ENCODE data around the gene KPTN. TPM values are rescaled to one million over a fixed set of nuclear protein-coding genes. Genes with fewer than 3 reads are reported as not detected.
"Not testable (repeated sequence)": the region's sequence is repeated elsewhere in the genome, so short reads cannot be mapped to it uniquely, and the experiment has no call there.

KPTN gene
- polyA plus RNA-seq, 5 donors, result 12.4 to 17.5 (median 13.5) TPM

DNA sequence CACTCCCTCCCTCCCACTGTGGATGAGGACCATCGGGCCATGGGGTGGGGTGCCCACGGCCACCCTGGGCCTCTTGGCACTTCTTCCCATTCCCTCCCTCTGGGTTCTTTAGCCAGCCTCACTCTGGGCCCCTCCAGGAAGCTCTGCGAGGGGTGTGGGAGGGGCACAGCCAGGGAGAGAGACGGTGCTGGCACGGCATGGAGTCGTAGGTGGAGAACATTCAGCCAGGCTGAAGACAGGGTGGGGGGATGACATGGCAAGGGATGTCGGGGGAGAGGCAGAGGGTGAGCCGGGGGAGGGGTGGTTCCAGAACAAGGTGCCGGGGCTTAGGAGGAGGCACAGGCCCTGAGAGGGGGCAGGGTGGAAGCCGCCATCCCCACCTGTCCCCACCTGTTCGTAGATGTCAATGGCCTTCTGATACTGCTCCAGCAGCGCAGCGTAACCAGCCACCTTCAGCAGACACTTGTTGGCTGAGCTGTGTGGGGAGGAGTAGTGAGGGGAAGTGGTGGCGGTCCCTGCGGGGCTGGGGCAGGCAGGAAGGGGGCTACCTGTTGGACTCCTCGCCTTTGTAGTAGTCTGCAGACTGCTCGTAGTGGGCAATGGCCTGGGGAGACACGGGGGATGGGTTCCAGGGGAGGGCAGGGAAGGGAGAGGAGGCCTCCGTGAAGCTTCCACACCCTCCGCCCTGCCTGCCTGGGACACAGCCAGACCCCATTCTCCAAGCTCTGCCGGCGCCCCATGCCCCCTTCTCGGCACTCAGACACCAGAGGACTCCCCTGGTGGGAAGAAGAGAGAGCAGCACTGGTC lies 8.8 kb upstream of the KPTN start:
- DNase-seq, result no peak

DNA sequence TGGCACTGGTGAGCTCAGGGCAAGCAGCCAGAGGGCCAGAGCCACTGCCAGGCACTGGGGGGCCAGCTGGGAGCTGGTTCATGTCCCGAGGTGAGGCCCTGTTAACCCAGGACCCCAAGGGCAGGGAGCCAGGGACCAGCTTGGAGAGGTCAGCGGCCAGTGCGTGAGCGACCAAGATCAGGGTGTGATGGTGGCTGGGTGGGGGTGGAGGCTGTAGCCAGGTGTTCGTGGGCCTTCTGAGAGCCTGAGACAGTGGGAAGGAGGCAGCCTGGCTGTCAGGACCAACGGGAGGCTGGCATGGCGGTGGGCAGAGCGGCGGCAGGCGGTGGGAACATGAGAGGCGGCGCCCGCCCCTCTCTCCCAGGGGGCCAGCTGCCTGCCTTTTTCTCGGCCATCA lies 8.1 kb upstream of the KPTN start:
- no peak for DNase-seq

DNA sequence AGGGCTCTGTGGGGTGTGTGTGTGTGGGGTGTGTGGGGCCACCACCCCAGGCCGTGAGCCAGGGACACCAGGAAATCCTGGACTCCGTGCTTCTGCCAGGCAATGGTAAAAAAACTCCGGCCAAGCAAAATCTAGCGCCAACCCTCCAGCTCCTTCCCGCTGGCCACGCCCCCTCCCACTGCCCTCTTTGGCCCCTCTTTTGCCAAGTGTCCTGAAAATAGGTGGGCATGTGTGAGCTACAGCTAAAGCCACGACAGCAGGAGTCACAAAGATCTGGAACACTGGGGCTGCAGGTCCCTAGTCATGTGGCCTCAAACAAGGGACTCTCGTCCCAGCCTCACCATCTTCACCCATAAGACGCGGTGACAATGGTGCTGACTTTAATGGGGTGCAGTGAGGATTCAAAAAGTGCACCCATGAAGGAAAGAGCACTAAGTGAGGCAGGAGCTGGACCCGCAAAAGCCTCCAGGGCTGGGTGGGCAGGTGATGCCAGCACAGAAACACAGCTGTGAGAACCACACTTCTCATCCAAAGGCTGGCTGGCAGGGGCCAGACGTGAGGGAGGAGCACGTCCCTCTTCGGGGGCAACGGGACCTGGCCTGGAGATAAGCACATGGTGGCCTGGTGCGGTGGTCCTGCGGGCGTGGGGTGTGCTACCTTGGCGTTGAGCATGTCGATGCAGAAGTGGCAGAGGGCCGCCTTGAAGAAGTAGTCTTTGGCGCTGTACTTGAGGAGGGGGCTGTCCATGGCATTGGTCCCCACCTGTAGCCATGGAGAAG lies 7.5 kb upstream of the KPTN start:
- no peak for DNase-seq

DNA sequence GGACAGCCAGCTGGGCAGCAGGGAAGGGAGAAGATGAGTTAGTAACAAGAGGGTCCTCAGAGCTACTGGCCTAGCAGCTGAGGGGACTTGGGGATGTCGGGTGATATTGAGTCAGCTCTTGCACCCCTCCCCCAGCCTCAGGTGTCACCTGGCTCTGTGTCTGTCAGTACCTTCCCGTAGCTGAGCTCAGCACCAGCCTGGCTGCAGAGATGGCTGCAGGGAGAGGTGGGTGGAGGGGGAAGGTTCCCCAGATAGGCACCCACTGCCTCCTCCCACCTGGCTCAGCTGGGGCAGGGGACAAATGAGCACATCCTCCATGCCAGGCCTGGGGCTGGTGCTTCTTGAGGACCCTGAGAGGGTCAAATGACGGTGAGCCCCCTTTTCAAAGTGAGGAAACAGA lies 6.8 kb upstream of the KPTN start:
- no peak for DNase-seq

DNA sequence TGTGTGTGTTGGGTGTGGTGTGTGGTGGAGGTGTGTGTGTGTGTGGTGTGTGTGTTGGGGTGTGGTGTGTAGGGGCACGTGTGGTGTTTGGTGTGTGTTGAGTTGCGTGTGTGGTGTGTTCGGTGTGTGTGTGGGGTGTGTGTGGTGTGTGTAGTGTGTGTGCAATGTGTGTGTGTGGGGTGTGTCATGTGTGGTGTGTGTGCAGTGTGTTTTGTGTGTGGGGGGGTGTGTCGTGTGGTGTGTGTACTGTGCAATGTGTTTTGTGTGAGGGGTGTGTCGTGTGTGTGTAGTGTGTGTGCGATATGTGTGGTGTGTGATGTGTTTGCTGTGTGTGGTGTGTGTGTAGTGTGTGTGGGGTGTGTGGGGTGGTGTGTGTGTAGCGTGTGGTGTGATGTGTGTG lies 6.0 kb upstream of the KPTN start:
- no peak for DNase-seq

DNA sequence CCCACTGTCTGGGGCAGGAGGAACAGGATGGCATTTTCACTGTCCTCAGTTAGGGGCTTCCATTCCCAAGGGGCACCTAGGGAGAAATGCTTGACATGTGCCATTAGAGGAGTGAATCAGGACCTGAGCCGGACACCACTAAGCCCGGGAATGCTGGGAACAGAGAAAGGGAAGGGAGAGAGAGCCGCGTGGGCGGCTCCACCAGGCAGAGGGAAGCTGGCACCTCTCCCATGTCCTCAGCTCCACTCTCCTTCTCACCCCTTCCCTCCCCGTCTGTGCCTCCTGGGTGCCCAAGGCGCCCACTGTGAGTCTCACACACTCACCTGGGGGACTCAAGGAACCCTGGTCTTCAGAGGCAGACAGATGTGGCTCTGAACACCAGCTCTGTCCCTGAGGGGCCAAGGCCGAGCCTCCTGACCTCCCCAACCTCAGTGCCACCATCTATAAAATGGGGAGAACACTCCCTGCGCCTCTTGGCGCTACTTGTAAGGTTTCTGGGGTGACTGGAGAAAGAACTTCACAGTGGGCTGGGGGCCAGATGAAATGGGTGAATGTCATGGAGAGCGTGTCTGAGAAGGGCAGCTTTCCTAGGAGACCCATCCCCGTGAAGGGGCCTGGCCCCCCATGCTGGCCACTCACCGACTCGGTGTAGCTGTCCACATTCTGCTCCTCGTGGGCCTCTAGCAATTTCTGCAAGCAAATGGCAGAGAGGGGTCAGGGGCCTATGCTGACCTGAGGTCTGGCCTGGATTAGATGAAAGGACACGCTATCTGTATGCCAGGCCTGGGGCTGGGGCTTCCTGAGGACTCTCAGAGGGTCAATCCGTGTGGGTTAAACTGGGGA lies 5.3 kb upstream of the KPTN start:
- no peak for DNase-seq

DNA sequence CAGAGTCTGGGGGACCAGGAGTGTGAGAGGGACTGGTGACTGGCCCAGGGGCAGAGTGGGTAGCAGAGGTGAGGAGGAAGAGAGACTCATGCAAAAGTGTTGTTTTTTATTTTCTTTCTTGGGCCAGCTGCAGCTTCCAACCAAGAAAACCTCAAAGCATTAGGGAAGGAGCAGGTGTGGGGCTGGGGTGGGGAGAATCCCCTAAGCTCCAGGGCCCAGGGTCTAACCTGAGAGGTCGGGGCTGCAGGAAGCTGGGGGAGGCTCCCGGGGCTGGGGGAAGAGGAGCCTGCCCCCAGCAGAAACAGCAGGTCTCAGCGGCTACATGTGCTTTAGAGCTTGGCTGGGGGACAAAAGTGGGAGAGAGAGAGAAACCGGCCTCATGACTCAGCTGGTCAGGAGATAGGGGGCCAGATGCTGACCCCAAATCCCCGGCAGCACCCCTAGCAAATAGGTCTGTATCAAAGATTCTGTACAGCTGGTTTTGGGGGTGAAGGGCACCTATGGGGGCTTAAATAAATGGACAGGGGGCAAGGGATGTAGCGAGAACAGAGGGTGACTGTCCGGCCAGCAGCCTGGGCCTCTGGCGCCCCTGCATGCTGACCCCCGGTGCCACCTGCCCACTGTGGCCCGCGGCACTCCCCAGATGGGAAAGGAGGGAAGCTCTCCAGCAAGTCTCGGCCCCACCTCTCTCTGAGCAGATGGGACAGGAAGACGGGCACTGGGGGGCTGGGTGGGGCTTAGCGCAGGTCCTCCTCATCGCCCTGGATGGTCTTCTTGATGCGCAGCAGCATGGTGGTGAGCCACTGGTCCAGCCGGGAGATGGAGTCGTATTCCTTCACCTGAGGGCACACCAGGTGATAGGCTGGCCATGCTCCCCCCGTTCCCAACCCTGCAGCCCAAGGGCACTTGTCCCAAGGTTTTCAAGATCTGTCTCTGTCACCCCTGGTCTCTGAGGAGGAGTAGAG lies 3.8 kb upstream of the KPTN start:
- no peak for DNase-seq

DNA sequence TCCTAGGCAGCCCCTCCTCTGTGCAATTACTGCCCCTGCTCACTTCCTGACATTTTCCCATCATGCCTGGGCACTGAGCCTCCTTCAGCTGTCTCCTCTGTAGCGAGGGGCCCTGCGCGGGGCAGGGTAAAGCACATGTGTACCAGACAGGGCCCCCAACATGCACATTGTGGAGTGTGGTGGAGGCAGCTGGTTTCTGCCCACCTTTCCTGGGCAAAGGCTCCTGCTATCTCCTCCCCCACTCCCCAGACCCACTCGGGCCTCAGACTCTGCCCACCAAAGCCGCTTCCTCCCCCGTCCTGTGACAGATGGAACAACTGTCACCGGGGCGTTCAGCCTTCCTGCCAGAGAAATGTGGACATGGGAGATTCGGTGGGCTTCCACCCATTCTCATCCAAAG lies 2.9 kb upstream of the KPTN start:
- no peak for DNase-seq

DNA sequence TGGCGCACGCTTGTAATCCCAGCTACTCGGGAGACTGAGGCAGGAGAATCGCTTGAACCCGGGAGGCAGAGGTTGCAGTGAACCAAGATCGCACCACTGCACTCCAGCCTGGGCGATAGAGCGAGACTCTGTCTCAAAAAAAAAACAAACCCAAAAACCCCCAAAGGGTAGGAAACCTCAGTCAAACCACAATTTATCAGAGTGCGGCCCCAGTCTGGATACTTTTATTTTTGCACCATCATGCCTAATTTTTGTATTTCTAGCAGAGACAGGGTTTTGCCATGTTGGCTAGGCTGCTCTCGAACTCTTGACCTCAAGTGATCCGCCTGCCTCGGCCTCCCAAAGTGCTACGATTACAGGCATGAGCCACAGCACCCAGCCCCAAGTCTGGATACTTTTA lies 2.2 kb upstream of the KPTN start:
- DNase-seq, result not testable (repeated sequence)

DNA sequence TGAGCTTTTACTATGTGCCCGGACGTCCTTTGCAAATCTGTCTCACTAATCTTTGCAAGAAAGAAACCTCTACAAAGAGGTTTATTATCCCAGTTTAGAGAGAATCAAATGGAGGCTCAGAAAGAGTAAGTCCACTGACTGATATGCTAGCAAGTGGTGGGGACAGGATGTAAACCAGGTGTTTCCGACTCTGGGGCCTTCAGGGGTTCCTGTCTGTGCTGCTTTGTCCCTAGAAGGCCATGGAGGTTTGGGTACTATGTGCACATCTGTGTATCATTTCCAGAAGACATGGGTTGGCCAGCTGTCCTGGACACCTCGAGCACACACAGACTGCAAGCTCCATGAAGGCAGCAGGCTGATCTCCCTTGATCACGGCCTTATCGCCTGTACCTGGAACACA lies 1.2 kb upstream of the KPTN start:
- no peak for DNase-seq

DNA sequence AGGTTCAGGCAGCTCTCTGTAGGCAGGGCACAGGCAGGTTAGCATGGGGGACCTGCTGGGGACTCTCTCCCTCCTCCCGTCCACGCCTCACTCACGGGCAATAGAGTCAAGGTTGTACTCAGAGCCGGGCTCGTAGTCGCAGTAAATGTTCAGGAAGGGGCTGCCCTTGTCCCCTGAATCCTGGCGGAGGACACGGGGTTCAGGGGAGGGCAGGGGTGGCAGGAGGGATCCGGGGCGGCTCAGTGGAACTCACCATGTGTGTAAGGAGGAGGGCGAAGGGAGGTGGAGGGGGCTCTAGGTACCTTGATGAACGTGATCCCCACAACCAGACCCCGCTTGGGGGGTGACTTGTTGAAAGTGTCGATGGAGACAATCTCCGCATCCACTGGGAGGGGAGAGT lies 819 bp downstream of the KPTN start:
- DNase-seq, result no peak

DNA sequence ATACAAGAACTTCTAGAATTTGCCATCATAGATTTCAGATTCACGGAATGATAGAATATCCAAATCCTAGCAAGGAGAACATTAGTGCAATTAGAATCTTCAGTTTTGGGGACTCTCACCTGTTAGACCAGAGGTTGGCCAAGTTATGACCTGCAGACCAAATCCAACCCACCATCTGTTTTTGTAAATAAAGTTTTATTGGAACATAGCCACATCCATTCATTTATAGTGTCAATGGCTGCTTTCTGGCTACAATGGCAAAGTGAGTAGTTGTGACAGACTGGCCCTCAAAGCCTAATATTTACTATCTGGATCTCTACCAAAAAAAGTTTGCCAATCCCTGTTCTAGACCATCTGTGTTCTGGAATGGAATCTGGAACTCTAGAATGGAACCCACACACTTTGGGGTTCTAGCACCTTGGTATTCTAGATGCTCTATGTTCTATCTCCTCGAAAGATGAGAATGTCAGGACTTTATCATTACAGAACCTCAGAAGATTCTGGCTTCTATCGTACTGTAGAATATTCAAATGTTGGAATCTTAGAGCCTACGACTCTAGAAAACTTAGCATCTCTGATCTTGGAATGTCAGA lies 2.5 kb downstream of the KPTN start:
- DNase-seq, result no peak

DNA sequence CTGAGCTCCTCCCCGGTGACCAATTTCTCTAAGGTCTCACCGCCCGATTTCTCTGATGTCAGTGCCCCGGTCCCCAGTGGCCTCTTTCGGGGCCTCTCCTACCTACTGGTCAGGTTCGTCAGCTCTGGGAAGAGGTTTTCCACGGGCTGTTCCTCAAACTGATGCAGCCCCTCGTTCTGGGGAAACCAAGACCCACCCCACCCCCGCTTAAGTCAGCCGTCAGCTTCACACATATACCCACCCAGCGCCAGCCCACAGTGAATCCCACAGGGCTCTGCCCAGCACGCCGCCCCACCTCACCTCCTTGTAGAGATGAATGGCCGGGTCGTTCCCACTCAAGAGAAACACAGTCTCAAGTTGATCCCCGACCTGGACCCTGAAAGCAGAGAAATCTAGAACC lies 3.4 kb downstream of the KPTN start:
- no peak for DNase-seq

DNA sequence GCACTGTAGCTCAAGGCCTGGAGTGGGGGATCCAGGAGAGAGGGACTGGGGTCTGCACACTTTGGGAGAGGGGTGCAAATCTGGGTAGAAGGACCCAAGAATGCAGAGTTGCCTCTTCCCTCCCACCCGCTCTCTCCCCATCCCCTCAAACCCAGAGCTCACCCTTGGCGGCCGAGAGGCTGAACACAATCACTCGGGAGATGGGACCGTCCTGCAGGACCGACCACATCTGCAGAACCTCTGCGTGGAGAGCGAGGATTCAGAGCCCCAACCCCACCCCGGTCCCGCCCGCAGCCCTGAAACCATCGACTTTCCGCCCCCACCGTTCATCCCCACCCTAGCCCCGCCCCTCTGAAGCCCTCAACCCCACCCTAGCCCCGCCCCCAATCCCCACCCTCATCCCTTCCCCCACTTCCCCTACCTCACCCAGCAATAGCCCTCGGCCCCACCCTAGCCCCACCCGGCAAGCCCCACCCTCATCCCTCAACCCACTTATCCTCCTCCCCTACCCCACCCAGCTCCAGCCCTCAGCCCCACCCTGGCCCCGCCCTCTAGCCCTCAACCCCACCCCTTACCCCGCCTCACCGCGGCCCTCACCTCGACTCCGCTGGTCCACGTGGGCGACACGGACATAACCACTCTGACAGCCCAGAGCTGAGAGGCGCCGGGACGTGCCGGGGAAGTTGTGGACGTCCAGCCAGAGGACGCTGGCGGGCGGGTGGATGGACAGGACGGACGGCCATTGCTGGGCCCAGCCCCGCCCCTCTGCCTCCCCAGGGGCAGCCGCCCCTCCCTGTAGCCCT lies 4.1 kb downstream of the KPTN start:
- DNase-seq, result no peak

DNA sequence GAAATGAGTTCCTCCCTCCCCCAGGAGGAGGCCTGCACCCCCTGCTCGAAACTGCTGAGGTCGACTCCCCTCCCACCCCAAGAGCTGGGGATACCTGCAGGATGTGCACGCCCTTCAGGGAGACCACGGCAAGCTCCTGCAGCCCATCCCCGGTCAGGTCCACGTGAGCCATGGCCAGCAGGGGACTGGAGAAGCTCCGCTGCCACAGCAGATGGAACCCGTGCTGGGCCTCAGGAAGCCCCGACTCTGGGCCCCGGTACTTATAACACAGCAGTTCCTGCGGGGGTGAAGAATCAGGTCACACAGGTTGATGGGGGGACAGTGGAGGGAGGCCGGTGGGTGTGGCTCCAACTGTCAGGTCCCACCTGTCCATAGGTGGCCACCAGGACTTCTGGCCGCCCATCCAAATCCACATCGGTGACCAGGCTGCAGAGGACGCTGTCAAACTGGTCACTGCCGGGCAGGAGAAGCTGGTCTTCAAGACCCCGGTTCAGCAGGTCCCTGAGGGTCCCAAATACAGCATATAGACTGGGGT lies 7.5 kb downstream of the KPTN start:
- DNase-seq, result no peak

DNA sequence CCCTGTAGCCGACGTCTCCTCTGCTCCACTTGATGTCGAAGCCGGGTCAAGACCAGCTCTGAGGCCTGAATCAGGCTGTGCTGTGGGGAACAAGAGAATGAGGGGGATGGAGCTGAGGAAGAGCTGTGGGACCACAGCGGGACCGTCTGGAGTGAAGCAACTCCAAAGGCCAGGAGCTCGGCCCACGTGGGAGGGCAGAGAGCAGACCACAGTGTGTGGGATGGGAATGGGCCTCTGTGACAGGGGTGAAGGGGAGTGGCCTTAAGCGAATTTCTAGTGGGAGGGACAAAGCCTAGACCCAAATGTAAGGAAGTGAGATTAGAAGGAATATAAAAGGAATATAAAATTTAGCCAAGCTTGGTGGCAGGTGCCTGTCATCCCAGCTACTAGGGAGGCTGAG lies 8.6 kb downstream of the KPTN start:
- DNase-seq, result no peak

DNA sequence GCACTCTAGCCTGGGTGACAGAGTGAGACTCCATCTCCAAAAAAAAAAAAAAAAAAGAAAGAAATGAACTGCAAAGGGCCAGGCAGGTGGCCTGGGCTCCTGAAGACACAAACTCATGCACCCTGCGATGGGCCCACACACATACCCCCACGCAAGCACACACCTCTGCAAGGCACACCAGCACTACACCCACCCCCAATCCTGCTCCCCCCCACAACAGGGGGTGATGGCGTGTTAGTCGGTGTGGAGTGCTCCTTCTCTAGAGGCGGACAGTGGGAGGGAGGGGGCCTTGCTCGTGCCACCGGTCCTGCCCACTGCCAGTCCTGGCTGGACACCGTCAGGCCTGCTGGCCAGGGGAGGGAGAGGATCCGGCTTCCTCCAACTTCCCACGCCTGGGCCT lies 10.7 kb downstream of the KPTN start:
- no peak for DNase-seq

DNA sequence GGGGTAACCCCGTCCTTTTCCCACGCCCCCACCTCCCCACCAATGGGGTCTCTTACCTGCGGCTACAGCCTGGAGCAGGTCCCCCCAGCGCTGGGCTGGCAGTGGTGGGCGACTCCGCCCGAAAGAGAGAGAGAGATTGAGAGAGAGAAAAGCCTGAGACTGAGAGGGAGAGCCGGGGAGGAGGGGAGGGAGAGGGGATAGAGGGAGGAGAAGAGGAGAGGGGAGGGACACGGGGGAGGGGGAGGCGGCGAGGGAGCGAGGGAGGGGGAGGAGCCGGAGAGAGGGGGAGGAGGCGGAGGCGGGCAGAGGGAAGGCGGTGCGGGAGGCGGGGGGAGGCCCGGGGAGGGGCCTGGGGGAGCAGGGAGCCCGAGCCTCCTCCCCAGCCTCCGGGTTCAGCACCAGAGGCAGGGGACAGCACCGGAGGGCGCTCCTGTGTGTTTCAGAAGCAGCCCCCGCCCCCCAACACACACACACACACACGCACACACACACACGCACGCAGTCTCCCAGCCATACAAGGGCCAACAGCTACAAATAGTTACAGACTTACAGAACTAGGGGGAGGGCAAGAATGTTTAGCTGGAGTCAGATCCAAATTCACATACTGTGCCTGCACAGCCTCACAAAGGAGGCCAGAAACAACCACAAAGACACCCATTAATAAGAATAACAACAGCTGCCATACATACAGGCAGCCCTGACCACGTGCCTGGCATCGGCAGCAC lies 12.1 kb downstream of the KPTN start, which contains the start of gene SLC8A2:
SLC8A2 (minus strand) TSS at position 161 of the 725 bp plus-strand sequence. CDS start 5,490 bp downstream, outside the sequence.
- peak; percentile 80 to 83 for DNase-seq

DNA sequence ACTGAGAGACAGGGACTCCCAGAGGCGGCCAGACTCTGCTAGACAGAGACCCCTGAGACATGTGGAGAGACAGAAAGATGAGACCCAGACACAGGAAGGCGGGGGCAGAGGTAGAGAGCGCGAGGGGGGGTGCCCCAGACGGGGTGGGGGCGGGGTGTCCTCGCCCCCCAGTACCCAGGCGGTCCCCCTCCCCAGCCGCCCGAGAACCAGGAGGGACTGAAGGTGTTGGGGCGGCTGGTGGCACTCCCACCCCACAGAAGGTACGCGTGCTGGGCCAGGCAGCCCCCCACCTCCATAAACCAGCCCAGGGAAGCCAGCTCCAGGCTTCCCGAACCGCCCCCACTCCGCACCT lies 12.7 kb downstream of the KPTN start:
- no peak for DNase-seq

Measured in right lung (tissue), 5 donors.